Stimulated activated CD4-positive, alpha-beta T cell treated with anti-CD3 and anti-CD28 coated beads, Interleukin-2, amount 100 ng/mL, for 4 hours (primary cell): ENCODE data around the gene CARD11.
A peak's percentile ranks its signal among the peaks of the same experiment; 100 is the strongest.
"Not testable (repeated sequence)": the region's sequence is repeated elsewhere in the genome, so short reads cannot be mapped to it uniquely, and the experiment has no call there.

Experiments used
- DNase-seq: peaks from one replicate; pipeline ENCODE4 v3.0.0-alpha.2; 2020; ENCODE audit warnings: low read depth

CARD11 gene

GRCh38 chr7:2964208-2964607 is 79.5 kb downstream of the CARD11 start:
- no peak for DNase-seq

GRCh38 chr7:2962865-2963264 is 80.8 kb downstream of the CARD11 start:
- DNase-seq = no peak

- DNase-seq = no peak
Observed at GRCh38 chr7:2959828-2960599, 83.7 kb downstream of the CARD11 start.

GRCh38 chr7:2959103-2959680 is 84.5 kb downstream of the CARD11 start:
- DNase-seq = no peak

- DNase-seq = no peak
Observed at GRCh38 chr7:2958416-2959102, 85.1 kb downstream of the CARD11 start.

GRCh38 chr7:2957369-2957727 is 86.3 kb downstream of the CARD11 start:
- DNase-seq = not testable (repeated sequence)

- peak; percentile 33 for DNase-seq
Observed at GRCh38 chr7:2956526-2957368, 86.9 kb downstream of the CARD11 start.

GRCh38 chr7:2956076-2956475 is 87.6 kb downstream of the CARD11 start:
- no peak for DNase-seq

GRCh38 chr7:2955269-2955668 is 88.4 kb downstream of the CARD11 start:
- DNase-seq = no peak

- DNase-seq = peak; percentile 32
Observed at GRCh38 chr7:2954433-2954853, 89.2 kb downstream of the CARD11 start.

GRCh38 chr7:2953588-2954407 is 89.9 kb downstream of the CARD11 start:
- no peak for DNase-seq

- DNase-seq = no peak
Observed at GRCh38 chr7:2953099-2953498, 90.6 kb downstream of the CARD11 start.

GRCh38 chr7:2952316-2952715 is 91.4 kb downstream of the CARD11 start:
- DNase-seq = no peak

- DNase-seq = no peak
Observed at GRCh38 chr7:2950578-2950977, 93.1 kb downstream of the CARD11 start.

- no peak for DNase-seq
Observed at GRCh38 chr7:2948749-2949148, 94.9 kb downstream of the CARD11 start.

GRCh38 chr7:2947058-2947780 is 96.4 kb downstream of the CARD11 start:
- no peak for DNase-seq

- no peak for DNase-seq
Observed at GRCh38 chr7:2945171-2945570, 98.5 kb downstream of the CARD11 start.

- no peak for DNase-seq
Observed at GRCh38 chr7:2944739-2945138, 98.9 kb downstream of the CARD11 start.

GRCh38 chr7:2943851-2944601 is 99.6 kb downstream of the CARD11 start:
- DNase-seq = no peak

GRCh38 chr7:2941216-2941859 is 102.3 kb downstream of the CARD11 start:
- no peak for DNase-seq
